HepG2 (cell line): ENCODE results near the gene SH3YL1. TPM values are rescaled to one million over a fixed set of nuclear protein-coding genes. Genes with fewer than 3 reads are reported as not detected.
A peak's percentile ranks its signal among the peaks of the same experiment; 100 is the strongest.

ENCODE experiments used
- ATF7 ChIP-seq, 2 experiments: fragments of 450-650 bp in 1 of 2; sonication (generic) in 1 of 2; formaldehyde crosslinking in 1 of 2; IDR thresholded peaks; 2 replicates each; pipeline versions ENCODE4 v1.4.0 to v1.6.1; 2016 to 2020; ENCODE audit warnings: antibody characterized with exemption in 1 of 2, mild to moderate bottlenecking in 1 of 2, missing genetic modification reagents in 1 of 2
- EHMT2 ChIP-seq: fragments of 200-600 bp; sonication (generic); IDR thresholded peaks from 2 replicates; pipeline ENCODE4 v1.7.0; 2017; ENCODE audit warnings: antibody characterized with exemption, low read depth, low read length, borderline replicate concordance
- HDAC2 ChIP-seq: sonication (generic); formaldehyde crosslinking; IDR thresholded peaks from 2 replicates; pipeline ENCODE4 v1.4.0; 2020; ENCODE audit warnings: missing genetic modification reagents
- HMG20B ChIP-seq: conservative IDR thresholded peaks from 2 replicates; pipeline ENCODE4 v1.6.1; 2016; ENCODE audit warnings: missing genetic modification reagents, missing compliant biosample characterization
- HNF4G ChIP-seq, 2 experiments: sonication (generic) in 1 of 2; formaldehyde crosslinking in 1 of 2; IDR thresholded peaks; 2 replicates each; pipeline versions ENCODE4 v1.4.0 to v1.6.1; 2011 to 2020; ENCODE audit warnings: borderline replicate concordance in 2 of 2, low read depth in 2 of 2, mild to moderate bottlenecking in 2 of 2, low read length in 1 of 2, missing genetic modification reagents in 1 of 2, moderate library complexity in 1 of 2
- IRX3 ChIP-seq: sonication (generic); formaldehyde crosslinking; IDR thresholded peaks from 2 replicates; pipeline ENCODE4 v1.8.1; 2023; ENCODE audit warnings: mild to moderate bottlenecking, low read depth, missing genetic modification reagents, borderline replicate concordance
- JARID2 ChIP-seq: sonication (generic); formaldehyde crosslinking; IDR thresholded peaks from 2 replicates; pipeline ENCODE4 v1.8.1; 2023; ENCODE audit warnings: missing genetic modification reagents, inconsistent platforms; ENCODE audit not compliant: insufficient replicate concordance
- MEIS1 ChIP-seq: sonication (generic); formaldehyde crosslinking; IDR thresholded peaks from 2 replicates; pipeline ENCODE4 v1.9.0; 2021; ENCODE audit warnings: mild to moderate bottlenecking, missing genetic modification reagents, moderate library complexity, borderline replicate concordance
- MIER2 ChIP-seq: IDR thresholded peaks from 2 replicates; pipeline ENCODE4 v1.6.1; 2016; ENCODE audit warnings: missing biosample characterization, missing genetic modification reagents
- MTF2 ChIP-seq: sonication (generic); formaldehyde crosslinking; IDR thresholded peaks from 2 replicates; pipeline ENCODE4 v1.5.0; 2020; ENCODE audit warnings: missing genetic modification reagents, borderline replicate concordance
- PAF1 ChIP-seq: IDR thresholded peaks from 2 replicates; pipeline ENCODE4 v1.6.1; 2016; ENCODE audit warnings: missing genetic modification reagents, missing compliant biosample characterization
- PHF8 ChIP-seq: sonication (generic); formaldehyde crosslinking; IDR thresholded peaks from 2 replicates; pipeline ENCODE4 v1.5.0; 2020; ENCODE audit warnings: missing genetic modification reagents
- SIX4 ChIP-seq: sonication (generic); formaldehyde crosslinking; IDR thresholded peaks from 2 replicates; pipeline ENCODE4 v1.4.0; 2020; ENCODE audit warnings: missing genetic modification reagents
- SPEN ChIP-seq: sonication (generic); formaldehyde crosslinking; IDR thresholded peaks from 2 replicates; pipeline ENCODE4 v1.5.1; 2020; ENCODE audit warnings: low read depth, mild to moderate bottlenecking, missing genetic modification reagents
- ZNF615 ChIP-seq: sonication (generic); formaldehyde crosslinking; IDR thresholded peaks from 2 replicates; pipeline ENCODE4 v1.5.0; 2020; ENCODE audit warnings: mild to moderate bottlenecking, missing genetic modification reagents, borderline replicate concordance
- ZNF660 ChIP-seq: sonication (generic); formaldehyde crosslinking; IDR thresholded peaks from 2 replicates; pipeline ENCODE4 v1.5.1; 2020; ENCODE audit warnings: mild to moderate bottlenecking, low read depth, missing genetic modification reagents, borderline replicate concordance
- polyA plus RNA-seq, 8 experiments: library from polyadenylated mRNA; depleted of rRNA in 3 of 8; stranded (reverse) in 7 of 8; unstranded in 1 of 8; fragments of >200 nt; fragmentation: Illumina TruSeq in 4 of 8; extraction: Trizol in 4 of 8; gene quantifications; 2 replicates each; pipeline versions ENCODE4 v1.2.1 to v1.2.3, GENCODE V29; 2011 to 2016; ENCODE audit warnings: low read depth in 4 of 8, missing spikeins in 1 of 8, mixed read lengths in 1 of 8; ENCODE audit not compliant: insufficient read depth in 1 of 8
- total RNA-seq, 5 experiments: library from RNA; depleted of rRNA; stranded (reverse); fragments of >200 nt; fragmentation: Illumina TruSeq; extraction: Trizol; gene quantifications; 2 replicates each; pipeline ENCODE4 v1.2.3, GENCODE V29; 2016; ENCODE audit warnings: low read depth in 1 of 5
- TF ChIP-seq, protein P1 (sequence below): sonication (generic); formaldehyde crosslinking; IDR thresholded peaks from 2 replicates; pipeline ENCODE4 v1.8.1; 2023; ENCODE audit warnings: missing genetic modification reagents, inconsistent platforms, borderline replicate concordance
- TF ChIP-seq, protein P2 (sequence below): sonication (generic); formaldehyde crosslinking; IDR thresholded peaks from 2 replicates; pipeline ENCODE4 v1.9.0; 2021; ENCODE audit warnings: missing genetic modification reagents, borderline replicate concordance
- TF ChIP-seq, protein P3 (sequence below): sonication (generic); formaldehyde crosslinking; IDR thresholded peaks from 2 replicates; pipeline ENCODE4 v1.4.0; 2020; ENCODE audit warnings: missing genetic modification reagents
- TF ChIP-seq, protein P4 (sequence below): sonication (generic); formaldehyde crosslinking; IDR thresholded peaks from 2 replicates; pipeline ENCODE4 v1.4.0; 2020; ENCODE audit warnings: missing genetic modification reagents
- TF ChIP-seq, protein P5 (sequence below): IDR thresholded peaks from 2 replicates; pipeline ENCODE4 v1.6.1; 2016; ENCODE audit warnings: low read depth, borderline replicate concordance

The SH3YL1 gene
- total and polyA plus RNA-seq, 2 of the 13 experiments (the other 11 are each of a cell fraction or from before 2014, with no cell fraction given): 13.0 to 48.2 TPM

DNA sequence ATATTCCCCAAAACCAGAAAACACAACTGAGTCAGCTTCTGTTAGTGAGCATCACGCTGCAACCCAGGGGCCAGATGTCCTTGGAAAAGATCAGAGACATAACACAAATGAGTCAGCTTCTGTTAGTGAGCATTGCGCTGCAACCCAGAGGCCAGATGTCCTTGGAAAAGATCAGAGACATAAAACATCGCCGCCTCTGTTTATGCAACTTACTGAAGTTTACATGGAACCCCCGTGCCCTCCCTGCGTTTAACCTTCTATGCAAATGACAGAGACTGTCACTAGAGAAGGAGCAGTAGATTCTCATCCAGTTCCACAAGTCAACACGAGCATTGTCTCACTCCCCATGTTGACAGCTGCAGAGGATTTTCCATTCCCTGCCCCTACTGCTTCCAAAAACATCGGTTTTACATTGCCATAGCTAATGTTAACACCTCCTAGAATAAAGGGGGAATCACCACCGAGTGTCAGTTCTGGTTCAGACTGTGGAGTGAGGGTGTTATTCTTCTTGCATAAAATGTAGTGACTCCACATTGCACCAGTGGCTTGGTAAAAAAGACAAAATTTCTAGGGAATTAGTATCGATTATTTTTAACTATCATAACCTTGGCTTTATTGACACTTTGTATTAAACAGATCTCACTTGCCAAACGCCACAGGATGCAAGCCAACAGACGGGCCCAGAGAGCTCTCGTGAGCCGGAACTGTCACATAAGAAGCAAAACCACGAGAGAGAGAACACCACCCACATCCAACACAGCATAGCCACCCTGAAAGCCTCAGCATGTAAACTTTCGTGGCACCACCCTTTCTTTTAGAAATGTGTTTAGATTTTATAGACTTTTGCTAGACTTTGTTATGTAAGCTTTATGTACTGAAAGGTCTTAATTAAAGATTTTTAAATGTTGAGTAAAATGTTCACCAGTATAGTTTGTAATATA, 87.7 kb downstream of the SH3YL1 start (continued):
- TF ChIP-seq, protein P1, sequence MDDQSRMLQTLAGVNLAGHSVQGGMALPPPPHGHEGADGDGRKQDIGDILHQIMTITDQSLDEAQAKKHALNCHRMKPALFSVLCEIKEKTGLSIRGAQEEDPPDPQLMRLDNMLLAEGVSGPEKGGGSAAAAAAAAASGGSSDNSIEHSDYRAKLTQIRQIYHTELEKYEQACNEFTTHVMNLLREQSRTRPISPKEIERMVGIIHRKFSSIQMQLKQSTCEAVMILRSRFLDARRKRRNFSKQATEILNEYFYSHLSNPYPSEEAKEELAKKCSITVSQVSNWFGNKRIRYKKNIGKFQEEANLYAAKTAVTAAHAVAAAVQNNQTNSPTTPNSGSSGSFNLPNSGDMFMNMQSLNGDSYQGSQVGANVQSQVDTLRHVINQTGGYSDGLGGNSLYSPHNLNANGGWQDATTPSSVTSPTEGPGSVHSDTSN (CRISPR knock-in tag): no peak
- TF ChIP-seq SPEN (CRISPR knock-in tag) (peak; percentile 62; the same call in 1 of the 2 replicates), EHMT2 (peak; percentile 53; the same call in 1 of the 2 replicates), ZNF615 (CRISPR knock-in tag) (no peak), ATF7 (IDR thresholded peaks at IDR 0.05) (0 out of 2 replicates have a peak, but pooled peaks have one; percentile 15), ATF7 (CRISPR knock-in tag; IDR thresholded peaks at IDR 0.05) (peak; percentile 83; the same call in 1 of the 2 replicates), ZNF660 (CRISPR knock-in tag) (no peak), MEIS1 (peak; percentile 94), HMG20B (CRISPR knock-in tag) (peak; percentile 45; the same call in 1 of the 2 replicates), IRX3 (CRISPR knock-in tag) (no peak), PHF8 (no peak), HNF4G (IDR thresholded peaks at IDR 0.05; ENCODE audit: borderline replicate concordance, low read depth, low read length) (peak; percentile 67; the same call in 1 of the 2 replicates), HNF4G (CRISPR knock-in tag; IDR thresholded peaks at IDR 0.05; ENCODE audit: borderline replicate concordance, low read depth) (no peak), JARID2 (CRISPR knock-in tag) (no peak), MTF2 (CRISPR knock-in tag) (no peak), PAF1 (CRISPR knock-in tag) (no peak), HDAC2 (CRISPR knock-in tag) (peak; percentile 97), MIER2 (CRISPR knock-in tag) (no peak; the same call in 1 of the 2 replicates), SIX4 (CRISPR knock-in tag) (peak; percentile 91)
- TF ChIP-seq, protein P2, sequence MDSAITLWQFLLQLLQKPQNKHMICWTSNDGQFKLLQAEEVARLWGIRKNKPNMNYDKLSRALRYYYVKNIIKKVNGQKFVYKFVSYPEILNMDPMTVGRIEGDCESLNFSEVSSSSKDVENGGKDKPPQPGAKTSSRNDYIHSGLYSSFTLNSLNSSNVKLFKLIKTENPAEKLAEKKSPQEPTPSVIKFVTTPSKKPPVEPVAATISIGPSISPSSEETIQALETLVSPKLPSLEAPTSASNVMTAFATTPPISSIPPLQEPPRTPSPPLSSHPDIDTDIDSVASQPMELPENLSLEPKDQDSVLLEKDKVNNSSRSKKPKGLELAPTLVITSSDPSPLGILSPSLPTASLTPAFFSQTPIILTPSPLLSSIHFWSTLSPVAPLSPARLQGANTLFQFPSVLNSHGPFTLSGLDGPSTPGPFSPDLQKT (CRISPR knock-in tag): no peak
- TF ChIP-seq, protein P3, sequence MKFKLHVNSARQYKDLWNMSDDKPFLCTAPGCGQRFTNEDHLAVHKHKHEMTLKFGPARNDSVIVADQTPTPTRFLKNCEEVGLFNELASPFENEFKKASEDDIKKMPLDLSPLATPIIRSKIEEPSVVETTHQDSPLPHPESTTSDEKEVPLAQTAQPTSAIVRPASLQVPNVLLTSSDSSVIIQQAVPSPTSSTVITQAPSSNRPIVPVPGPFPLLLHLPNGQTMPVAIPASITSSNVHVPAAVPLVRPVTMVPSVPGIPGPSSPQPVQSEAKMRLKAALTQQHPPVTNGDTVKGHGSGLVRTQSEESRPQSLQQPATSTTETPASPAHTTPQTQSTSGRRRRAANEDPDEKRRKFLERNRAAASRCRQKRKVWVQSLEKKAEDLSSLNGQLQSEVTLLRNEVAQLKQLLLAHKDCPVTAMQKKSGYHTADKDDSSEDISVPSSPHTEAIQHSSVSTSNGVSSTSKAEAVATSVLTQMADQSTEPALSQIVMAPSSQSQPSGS: peak; percentile 95
- TF ChIP-seq, protein P4, sequence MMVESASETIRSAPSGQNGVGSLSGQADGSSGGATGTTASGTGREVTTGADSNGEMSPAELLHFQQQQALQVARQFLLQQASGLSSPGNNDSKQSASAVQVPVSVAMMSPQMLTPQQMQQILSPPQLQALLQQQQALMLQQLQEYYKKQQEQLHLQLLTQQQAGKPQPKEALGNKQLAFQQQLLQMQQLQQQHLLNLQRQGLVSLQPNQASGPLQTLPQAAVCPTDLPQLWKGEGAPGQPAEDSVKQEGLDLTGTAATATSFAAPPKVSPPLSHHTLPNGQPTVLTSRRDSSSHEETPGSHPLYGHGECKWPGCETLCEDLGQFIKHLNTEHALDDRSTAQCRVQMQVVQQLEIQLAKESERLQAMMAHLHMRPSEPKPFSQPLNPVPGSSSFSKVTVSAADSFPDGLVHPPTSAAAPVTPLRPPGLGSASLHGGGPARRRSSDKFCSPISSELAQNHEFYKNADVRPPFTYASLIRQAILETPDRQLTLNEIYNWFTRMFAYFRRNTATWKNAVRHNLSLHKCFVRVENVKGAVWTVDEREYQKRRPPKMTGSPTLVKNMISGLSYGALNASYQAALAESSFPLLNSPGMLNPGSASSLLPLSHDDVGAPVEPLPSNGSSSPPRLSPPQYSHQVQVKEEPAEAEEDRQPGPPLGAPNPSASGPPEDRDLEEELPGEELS (CRISPR knock-in tag): peak; percentile 99
- TF ChIP-seq, protein P5, sequence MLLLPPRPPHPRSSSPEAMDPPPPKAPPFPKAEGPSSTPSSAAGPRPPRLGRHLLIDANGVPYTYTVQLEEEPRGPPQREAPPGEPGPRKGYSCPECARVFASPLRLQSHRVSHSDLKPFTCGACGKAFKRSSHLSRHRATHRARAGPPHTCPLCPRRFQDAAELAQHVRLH: peak; percentile 83; the same call in 1 of the 2 replicates
